Measurements from ENCODE around the gene RAB38.

The RAB38 gene

GRCh38 chr11:88174709-88175568 lies at the start of gene RAB38:
Gene RAB38 (minus strand): TSS chr11:88175443. CDS start chr11:88175384, 59 bp downstream.
- peak; percentile 75 for DNase-seq (ENCODE audit: low spot score)
- no peak for TF ChIP-seq CTCF (conservative IDR thresholded peaks at IDR 0.05; ENCODE audit: low read depth)
- H3K27ac ChIP-seq = peak within 1 kb of the TSS; percentile 99
- ChIA-PET CTCF (interaction anchor here (0.6 kb wide), 1 partner anchor 24 kb away, joined by 3 read pairs; no protein-coding TSS in a partner anchor), POLR2A (ENCODE audit: low non-redundant PET) (interaction anchor here (0.6 kb wide), 2 partner anchors 8 to 249 kb away, joined by 3 read pairs; no protein-coding TSS in a partner anchor)

GRCh38 chr11:88213406-88213805 lies 38.2 kb upstream of the RAB38 start:
- POLR2A ChIA-PET (ENCODE audit: low non-redundant PET) = no interaction called here
- TF ChIP-seq CTCF (conservative IDR thresholded peaks at IDR 0.05; ENCODE audit: low read depth) = no peak
- no peak overlapping the region for H3K27ac ChIP-seq
- CTCF ChIA-PET = no interaction called here
- no peak for DNase-seq (ENCODE audit: low spot score)

GRCh38 chr11:88212300-88212699 lies 37.1 kb upstream of the RAB38 start:
- H3K27ac ChIP-seq = no peak overlapping the region
- TF ChIP-seq CTCF (conservative IDR thresholded peaks at IDR 0.05; ENCODE audit: low read depth) = no peak
- ChIA-PET CTCF (no interaction called here), POLR2A (ENCODE audit: low non-redundant PET) (no interaction called here)
- no peak for DNase-seq (ENCODE audit: low spot score)

DNA sequence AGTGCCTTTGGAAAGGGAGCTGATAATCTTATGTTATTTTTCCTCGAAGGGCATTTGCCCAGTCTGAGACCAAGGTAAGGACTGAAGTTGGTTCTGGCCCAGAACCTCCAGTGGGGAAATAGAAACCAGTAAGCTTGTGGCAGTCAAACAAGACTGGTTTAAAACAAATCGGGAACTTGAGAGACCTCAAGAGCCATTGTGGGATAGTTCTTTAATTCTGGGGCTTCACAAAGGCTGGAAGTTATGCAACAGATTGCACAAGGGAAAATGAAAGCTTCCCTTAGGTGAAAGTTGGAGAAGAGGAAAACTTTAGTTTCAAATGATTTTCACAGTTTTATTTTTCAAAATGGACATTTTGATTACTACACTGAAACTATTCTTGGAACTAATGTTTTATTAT lies 33.5 kb upstream of the RAB38 start:
- CTCF ChIA-PET = no interaction called here
- no peak for TF ChIP-seq CTCF (conservative IDR thresholded peaks at IDR 0.05; ENCODE audit: low read depth)
- H3K27ac ChIP-seq = no peak overlapping the region
- DNase-seq (ENCODE audit: low spot score) = no peak
- POLR2A ChIA-PET (ENCODE audit: low non-redundant PET) = no interaction called here

DNA sequence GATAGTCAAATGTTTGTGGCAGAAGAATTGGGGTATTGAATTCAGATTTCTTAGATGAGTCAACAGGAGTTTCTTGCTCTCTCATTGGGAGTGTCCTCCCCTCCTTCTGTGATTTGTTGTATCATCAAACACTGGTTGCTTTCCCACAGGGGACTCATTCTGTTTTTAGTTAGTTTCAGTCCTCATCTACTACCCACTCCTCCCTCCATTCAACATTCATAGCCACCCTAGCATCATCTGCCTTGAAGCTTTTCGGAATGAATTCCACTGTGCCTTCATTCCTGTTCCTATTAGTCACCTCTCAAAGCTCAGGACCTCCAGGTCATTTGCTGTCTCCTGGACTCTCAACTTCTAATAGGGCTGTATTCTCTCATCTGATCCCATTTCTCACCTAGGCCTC lies 31.5 kb upstream of the RAB38 start:
- ChIA-PET CTCF (interaction anchor here (0.7 kb wide), 1 partner anchor 940 kb away, joined by 3 read pairs; no protein-coding TSS in a partner anchor), POLR2A (ENCODE audit: low non-redundant PET) (no interaction called here)
- H3K27ac ChIP-seq = no peak overlapping the region
- no peak for TF ChIP-seq CTCF (conservative IDR thresholded peaks at IDR 0.05; ENCODE audit: low read depth)
- no peak for DNase-seq (ENCODE audit: low spot score)

- TF ChIP-seq CTCF (conservative IDR thresholded peaks at IDR 0.05; ENCODE audit: low read depth) = no peak
- CTCF ChIA-PET = no interaction called here
Measured at GRCh38 chr11:88204353-88204752, 29.1 kb upstream of the RAB38 start.

More at GRCh38 chr11:88204353-88204752, 29.1 kb upstream of the RAB38 start:
- no peak for DNase-seq (ENCODE audit: low spot score)
- POLR2A ChIA-PET (ENCODE audit: low non-redundant PET) = no interaction called here
- no peak overlapping the region for H3K27ac ChIP-seq

All from RWPE1 (cell line).